Activated CD8-positive, alpha-beta memory T cell treated with anti-CD3 and anti-CD28 coated beads for 36 hours (primary cell): Measurements from ENCODE around the gene ROR2. TPM values are rescaled to one million over a fixed set of nuclear protein-coding genes. Genes with fewer than 3 reads are reported as not detected.
"Not testable (repeated sequence)": the region's sequence is repeated elsewhere in the genome, so short reads cannot be mapped to it uniquely, and the experiment has no call there.

Experiments
- CTCF ChIA-PET: fragments of 350-600 bp; sonication (Branson Sonifier 250); formaldehyde crosslinking; loops from one replicate; lab custom pipeline; 2021; ENCODE audit warnings: antibody characterized with exemption; lab: Charles Lee
- POLR2A ChIA-PET: fragments of 350-600 bp; sonication (Branson Sonifier 250); formaldehyde crosslinking; loops from one replicate; lab custom pipeline; 2021; ENCODE audit warnings: antibody characterized with exemption; lab: Charles Lee
- total RNA-seq, 2 experiments: library from RNA; stranded (reverse); gene quantifications; one replicate each; pipeline ENCODE4 v1.2.3, GENCODE V29; 2021

ROR2 gene
- total RNA-seq, 2 experiments from 2014 or later: not detected

DNA sequence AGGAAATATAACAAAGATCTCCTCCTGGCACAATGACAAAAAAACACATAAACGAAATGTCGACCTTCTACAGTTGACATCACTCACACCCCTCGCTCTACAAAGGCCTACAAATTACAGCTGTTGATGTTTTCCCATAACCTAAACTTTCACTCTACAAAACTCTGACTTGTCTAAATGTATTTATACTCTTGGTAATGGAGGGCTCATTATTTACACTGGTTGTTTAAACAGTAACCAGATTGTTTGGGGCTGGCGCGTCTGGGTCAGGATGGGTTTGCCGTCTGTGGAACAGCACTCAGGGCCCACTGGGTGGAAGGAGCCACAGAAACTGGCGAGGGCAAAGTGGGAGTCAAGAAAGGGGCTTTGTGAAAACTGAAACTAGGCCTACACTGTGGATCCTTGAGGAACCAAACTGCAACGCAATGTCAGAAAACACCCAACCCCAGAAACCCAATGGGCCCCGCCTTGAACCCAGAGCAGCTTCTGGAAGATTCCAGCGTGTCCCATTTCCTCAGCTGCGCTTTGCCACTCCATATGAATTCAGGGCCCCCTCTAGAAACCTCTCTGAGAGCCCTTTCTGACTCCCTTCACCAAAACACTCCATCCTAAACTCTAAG is 136.7 kb downstream of the ROR2 start:
- ChIA-PET CTCF (no interaction called here), POLR2A (no interaction called here)

- ChIA-PET POLR2A (no interaction called here), CTCF (no interaction called here)
These were observed 137.8 kb downstream of the ROR2 start for GRCh38 chr9:91812191-91812590.

GRCh38 chr9:91811024-91811909 is 138.8 kb downstream of the ROR2 start:
- POLR2A ChIA-PET: interaction anchor here (0.6 kb wide), 1 partner anchor 264 kb away, joined by 4 read pairs; no protein-coding TSS in a partner anchor
- CTCF ChIA-PET: no interaction called here

GRCh38 chr9:91810286-91810905 is 139.6 kb downstream of the ROR2 start:
- ChIA-PET CTCF (no interaction called here), POLR2A (no interaction called here)

- ChIA-PET CTCF (no interaction called here), POLR2A (no interaction called here)
These were observed 140.3 kb downstream of the ROR2 start for GRCh38 chr9:91809581-91810285.

DNA sequence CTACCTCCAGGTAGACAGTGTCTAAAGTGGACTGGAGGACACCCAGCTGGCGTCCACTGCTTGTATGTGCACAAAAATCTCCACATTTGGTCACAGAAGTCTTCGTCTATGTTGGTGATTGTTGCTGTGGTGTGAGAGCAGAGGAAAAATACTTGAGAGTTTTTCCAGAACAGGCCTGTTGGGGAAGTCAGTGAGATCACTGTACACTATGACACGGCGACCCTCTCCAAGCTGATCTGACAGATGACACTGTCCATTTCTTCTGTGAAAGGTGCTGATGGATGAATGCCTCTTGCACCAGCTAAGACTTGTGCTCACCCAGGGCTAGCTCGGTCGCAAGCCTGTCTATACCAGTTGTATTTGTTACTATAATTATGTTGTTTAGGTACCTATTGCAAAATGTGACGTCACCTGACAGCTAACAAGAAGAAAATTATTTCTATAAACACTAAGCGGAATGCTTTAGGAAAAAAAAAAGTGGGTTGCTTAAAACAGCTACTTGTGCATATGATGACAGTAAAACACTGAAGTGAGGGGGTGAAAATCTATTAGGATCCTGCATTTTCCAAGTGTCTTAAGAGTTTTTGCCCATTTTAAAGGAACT is 142.3 kb downstream of the ROR2 start:
- ChIA-PET CTCF (no interaction called here), POLR2A (no interaction called here)

DNA sequence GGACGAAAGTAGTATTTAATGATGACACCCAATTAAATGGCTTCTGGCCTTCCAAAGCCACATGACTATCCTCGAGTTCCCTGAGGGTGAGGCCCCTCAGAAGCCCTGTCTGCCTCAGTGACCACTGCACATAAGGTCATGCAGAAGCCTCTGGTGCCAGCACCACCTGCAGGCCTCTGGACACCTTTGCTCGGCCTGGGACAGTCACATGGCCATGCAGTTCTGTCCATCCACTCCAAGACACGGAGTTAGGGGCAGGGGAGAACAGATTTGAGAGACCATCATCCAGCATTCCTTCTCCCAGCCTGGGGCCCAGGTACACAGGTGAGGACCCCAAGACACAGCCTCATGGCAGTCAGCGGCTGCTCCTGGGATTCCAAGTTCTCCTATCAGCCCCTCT is 145.0 kb downstream of the ROR2 start:
- ChIA-PET POLR2A (no interaction called here), CTCF (no interaction called here)

GRCh38 chr9:91803970-91804752 is 145.9 kb downstream of the ROR2 start:
- CTCF ChIA-PET: no interaction called here
- POLR2A ChIA-PET: no interaction called here

DNA sequence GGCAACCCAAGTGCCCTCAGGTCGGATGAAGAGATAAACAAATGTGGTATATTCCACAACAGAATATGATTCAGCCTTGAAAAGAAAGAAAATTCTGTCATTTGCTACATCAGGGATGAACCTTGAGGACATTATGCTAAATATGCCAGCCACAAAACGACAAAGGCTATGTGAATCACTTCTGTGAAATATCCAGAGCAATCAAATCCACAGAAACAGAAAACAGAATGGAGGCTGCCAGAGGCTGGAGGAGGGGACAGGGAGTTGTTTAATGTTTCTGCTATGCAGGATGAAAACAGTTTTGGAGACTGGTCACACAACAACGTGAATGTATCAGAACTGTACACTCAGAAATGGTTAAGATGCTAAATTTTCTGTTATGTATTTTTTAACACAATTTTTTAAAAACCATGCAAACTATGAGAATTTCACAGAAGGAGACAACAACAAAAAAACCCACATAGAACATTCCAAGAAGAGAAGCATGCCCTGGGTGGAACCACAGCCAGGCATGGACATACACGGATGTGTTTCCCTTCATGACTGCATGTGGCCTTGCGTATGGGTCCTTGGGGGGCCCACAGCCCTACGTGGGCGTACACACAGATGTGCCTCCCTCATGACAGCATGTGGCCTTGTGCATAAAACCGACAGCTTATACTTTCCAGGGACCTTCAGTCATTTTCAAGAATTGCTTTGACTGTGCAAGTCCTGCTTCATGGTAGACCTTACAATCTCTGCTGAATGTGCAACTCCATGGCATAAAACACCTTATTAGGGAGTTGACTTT is 146.7 kb downstream of the ROR2 start:
- POLR2A ChIA-PET: no interaction called here

DNA sequence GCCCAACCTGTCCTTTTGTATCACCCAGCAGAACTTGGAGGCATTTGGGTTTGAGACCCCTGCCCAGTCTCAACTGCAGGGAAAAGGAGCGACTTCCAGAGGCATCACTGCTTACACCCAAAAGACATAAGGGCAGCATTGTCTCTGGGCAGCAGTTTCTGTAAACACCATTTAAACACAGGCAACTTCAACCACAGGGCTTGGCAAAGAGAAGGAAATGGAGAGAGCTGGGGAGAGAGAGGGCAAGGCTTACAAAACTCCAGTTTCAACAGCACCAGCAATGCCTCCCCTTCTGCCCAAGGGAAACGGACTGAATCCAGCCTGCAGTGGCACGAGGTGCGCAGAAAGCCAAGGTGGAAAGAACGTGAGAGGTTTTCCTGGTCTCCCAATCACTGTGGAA is 147.6 kb downstream of the ROR2 start:
- ChIA-PET CTCF (no interaction called here), POLR2A (no interaction called here)

More for the DNA sequence above, 146.7 kb downstream of the ROR2 start:
- CTCF ChIA-PET: no interaction called here

GRCh38 chr9:91800473-91801030 is 149.5 kb downstream of the ROR2 start:
- CTCF ChIA-PET: no interaction called here
- POLR2A ChIA-PET: no interaction called here

- POLR2A ChIA-PET: no interaction called here
- CTCF ChIA-PET: no interaction called here
These were observed 150.8 kb downstream of the ROR2 start for GRCh38 chr9:91799113-91799744.

DNA sequence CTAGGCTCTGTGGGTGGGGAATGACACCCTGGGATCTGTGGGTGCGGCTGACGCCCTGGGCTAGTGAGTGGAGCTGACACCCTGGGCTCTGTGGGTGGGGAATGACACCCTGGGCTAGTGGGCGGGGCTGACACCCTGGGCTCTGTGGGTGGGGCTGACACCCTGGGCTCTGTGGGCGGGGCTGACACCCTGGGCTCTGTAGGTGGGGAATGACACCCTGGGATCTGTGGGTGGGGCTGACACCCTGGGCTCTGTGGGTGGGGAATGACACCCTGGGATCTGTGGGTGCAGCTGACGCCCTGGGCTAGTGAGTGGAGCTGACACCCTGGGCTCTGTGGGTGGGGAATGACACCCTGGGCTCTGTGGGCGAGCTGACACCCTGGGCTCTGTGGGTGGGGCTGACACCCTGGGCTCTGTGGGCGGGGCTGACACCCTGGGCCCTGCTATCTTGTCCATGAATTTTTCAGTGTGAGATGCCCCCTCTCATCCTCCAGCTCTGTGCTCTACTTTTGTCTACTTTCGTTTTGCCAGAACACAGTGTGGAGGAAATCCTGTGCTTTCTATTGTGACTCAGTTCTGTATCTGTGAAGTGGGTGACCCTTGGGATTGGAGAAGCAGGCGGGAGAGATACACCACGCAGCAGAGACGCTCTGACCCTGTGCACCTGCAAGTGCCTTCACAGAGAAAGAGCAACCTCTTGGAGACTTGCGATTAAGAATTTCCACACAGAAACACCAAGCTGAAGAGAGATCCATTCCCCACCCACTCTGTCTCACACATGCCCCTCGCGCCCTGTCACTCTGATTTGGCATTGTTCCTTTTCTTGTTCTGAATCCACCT is 151.5 kb downstream of the ROR2 start:
- POLR2A ChIA-PET, CTCF ChIA-PET: not testable (repeated sequence)

- CTCF ChIA-PET, POLR2A ChIA-PET: not testable (repeated sequence)
These were observed 152.5 kb downstream of the ROR2 start for GRCh38 chr9:91797517-91797916.

GRCh38 chr9:91796516-91796915 is 153.5 kb downstream of the ROR2 start:
- CTCF ChIA-PET: interaction anchor here (0.7 to 3.1 kb wide), 2 partner anchors 21 to 282 kb away, joined by 5 to 9 read pairs; no protein-coding TSS in a partner anchor
- POLR2A ChIA-PET: not testable (repeated sequence)

DNA sequence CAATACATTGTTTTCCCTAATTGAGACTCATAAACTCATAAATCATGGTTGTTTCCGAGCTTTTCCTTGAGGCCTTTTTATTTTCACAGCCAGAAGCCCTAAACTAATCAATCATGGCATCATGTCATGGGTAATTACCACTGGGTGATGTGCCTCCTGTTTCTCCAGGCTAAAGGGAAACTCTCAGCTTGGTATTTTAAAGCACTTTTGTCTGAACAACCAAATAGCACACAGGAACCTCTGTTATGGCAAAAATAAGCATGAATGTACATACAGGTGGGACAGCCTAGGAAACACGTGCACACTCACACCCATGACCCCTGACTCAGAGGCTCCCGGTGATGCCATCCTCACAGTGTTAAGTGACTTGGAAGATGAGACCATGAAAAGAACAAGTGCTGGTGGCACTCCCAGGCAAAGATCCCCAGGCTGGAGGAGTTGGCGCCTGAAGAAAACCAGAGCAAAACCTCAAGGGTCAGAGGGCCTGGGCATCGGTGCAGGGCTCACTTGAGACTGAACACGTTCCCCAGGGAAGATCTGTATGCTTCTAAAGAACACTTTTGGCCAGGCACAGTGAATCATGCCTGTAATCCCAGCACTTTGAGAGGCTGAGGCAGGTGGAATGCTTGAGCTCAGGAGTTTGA is 154.3 kb downstream of the ROR2 start:
- ChIA-PET POLR2A (no interaction called here), CTCF (interaction anchor here (3.1 kb wide), 1 partner anchor 20 kb away, joined by 9 read pairs; no protein-coding TSS in a partner anchor)
